Measurements from ENCODE around the gene CDK2AP2.

DNA sequence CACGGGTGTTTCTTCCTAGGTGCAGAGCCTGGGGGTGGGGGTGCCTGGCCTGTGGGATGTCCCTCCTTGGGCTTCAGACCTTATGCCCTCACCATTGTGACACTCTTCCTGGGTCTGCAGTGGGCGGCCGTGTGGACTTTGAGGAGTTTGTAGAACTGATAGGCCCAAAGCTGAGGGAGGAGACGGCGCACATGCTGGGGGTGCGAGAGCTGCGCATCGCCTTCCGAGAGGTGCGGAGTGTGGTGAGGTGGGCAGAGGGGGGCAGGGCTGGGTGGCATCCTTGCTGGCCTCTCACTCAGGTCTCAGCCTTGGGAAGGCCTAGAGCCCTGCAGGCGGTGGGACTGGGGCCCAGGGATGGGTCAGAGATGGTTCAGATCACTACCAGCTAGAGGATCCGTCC is 50.5 kb downstream of the CDK2AP2 start:
- TF ChIP-seq, protein P1, sequence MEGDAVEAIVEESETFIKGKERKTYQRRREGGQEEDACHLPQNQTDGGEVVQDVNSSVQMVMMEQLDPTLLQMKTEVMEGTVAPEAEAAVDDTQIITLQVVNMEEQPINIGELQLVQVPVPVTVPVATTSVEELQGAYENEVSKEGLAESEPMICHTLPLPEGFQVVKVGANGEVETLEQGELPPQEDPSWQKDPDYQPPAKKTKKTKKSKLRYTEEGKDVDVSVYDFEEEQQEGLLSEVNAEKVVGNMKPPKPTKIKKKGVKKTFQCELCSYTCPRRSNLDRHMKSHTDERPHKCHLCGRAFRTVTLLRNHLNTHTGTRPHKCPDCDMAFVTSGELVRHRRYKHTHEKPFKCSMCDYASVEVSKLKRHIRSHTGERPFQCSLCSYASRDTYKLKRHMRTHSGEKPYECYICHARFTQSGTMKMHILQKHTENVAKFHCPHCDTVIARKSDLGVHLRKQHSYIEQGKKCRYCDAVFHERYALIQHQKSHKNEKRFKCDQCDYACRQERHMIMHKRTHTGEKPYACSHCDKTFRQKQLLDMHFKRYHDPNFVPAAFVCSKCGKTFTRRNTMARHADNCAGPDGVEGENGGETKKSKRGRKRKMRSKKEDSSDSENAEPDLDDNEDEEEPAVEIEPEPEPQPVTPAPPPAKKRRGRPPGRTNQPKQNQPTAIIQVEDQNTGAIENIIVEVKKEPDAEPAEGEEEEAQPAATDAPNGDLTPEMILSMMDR (IDR thresholded peaks at IDR 0.05) = no peak
- TF ChIP-seq POLR2A (IDR thresholded peaks at IDR 0.05) = no peak
